Cardiac muscle cell (in vitro differentiated cells and primary cell): ENCODE data around the gene ATP2B1. TPM values are rescaled to one million over a fixed set of nuclear protein-coding genes. Genes with fewer than 3 reads are reported as not detected.

Experiments
- DNase-seq, 2 donors: peaks; one replicate each; pipeline versions ENCODE4 v3.0.0 to v3.0.0-alpha.2; 2010 to 2017; ENCODE audit warnings: low read depth in 1 of 2, low spot score in 1 of 2
- H3K27ac ChIP-seq: fragments of 200-600 bp; sonication (generic); 2 replicates; pipeline ENCODE4 v1.5.1; 2016
- H3K27me3 ChIP-seq: fragments of 200-600 bp; sonication (generic); 2 replicates; pipeline ENCODE4 v1.6.0; 2016; ENCODE audit warnings: control low read depth
- H3K36me3 ChIP-seq: fragments of 200-600 bp; sonication (generic); 2 replicates; pipeline ENCODE4 v1.5.1; 2016; ENCODE audit warnings: control low read depth
- H3K4me1 ChIP-seq: fragments of 200-600 bp; sonication (generic); 2 replicates; pipeline ENCODE4 v1.8.1; 2017; ENCODE audit warnings: low read depth, mild to moderate bottlenecking, mixed run types
- H3K4me3 ChIP-seq: fragments of 200-600 bp; sonication (generic); 2 replicates; pipeline ENCODE4 v1.5.1; 2016; ENCODE audit warnings: mild to moderate bottlenecking
- H3K9me3 ChIP-seq: fragments of 200-600 bp; sonication (generic); 2 replicates; pipeline ENCODE4 v1.5.1; 2017; ENCODE audit warnings: low read depth, mild to moderate bottlenecking, control low read depth
- polyA plus RNA-seq: library from polyadenylated mRNA; unstranded; fragments of >200 nt; fragmentation: Nextera tagmentation; extraction: Ambion mirVana; gene quantifications from 2 replicates; pipeline ENCODE4 v1.2.1, GENCODE V29; 2016
- total RNA-seq: library from RNA; depleted of rRNA; stranded (reverse); fragments of >200 nt; gene quantifications from 2 replicates; pipeline ENCODE4 v1.2.3, GENCODE V29; 2016
- TF ChIP-seq, protein P1 (sequence below): IDR thresholded peaks from 2 replicates; pipeline ENCODE4 v1.5.1; 2012; ENCODE audit warnings: low read depth, mild to moderate bottlenecking, low read length

The ATP2B1 gene
- total and polyA plus RNA-seq, 2 experiments from 2014 or later: 29.0 to 41.5 TPM

DNA sequence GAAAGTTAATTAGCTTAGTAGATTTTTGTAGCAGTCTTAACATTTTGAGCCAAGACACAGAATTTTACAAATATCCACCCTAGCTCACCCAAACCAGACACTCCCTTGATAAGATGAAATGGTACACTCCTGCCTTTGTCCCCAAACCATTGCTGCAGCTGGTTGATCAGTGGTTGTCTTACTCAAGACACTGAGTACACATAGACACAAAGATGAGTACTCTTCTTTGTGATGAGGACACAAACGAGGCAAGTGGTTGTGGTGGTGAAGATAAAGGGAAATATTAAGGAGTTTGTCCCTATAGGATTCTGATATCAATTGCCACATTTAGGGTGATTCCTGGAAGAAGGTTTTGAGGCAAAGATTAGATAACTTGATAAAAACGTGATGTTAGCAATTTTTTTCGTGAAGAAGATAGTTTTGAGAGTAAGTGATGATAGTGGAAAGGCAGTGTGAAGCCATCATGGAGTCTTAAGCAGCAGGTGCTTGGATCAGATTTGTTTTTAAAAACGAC, 21.4 kb upstream of the ATP2B1 start:
- no peak overlapping the region for H3K4me3 ChIP-seq
- H3K36me3 ChIP-seq: no peaks in the 10 kb centered on the region
- TF ChIP-seq, protein P1, sequence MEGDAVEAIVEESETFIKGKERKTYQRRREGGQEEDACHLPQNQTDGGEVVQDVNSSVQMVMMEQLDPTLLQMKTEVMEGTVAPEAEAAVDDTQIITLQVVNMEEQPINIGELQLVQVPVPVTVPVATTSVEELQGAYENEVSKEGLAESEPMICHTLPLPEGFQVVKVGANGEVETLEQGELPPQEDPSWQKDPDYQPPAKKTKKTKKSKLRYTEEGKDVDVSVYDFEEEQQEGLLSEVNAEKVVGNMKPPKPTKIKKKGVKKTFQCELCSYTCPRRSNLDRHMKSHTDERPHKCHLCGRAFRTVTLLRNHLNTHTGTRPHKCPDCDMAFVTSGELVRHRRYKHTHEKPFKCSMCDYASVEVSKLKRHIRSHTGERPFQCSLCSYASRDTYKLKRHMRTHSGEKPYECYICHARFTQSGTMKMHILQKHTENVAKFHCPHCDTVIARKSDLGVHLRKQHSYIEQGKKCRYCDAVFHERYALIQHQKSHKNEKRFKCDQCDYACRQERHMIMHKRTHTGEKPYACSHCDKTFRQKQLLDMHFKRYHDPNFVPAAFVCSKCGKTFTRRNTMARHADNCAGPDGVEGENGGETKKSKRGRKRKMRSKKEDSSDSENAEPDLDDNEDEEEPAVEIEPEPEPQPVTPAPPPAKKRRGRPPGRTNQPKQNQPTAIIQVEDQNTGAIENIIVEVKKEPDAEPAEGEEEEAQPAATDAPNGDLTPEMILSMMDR: no peak
- H3K4me1 ChIP-seq: no peaks in the 10 kb centered on the region
- no peak overlapping the region for H3K27ac ChIP-seq
- no peaks in the 10 kb centered on the region for H3K27me3 ChIP-seq
- no peaks in the 10 kb centered on the region for H3K9me3 ChIP-seq
- no peak for DNase-seq

DNA sequence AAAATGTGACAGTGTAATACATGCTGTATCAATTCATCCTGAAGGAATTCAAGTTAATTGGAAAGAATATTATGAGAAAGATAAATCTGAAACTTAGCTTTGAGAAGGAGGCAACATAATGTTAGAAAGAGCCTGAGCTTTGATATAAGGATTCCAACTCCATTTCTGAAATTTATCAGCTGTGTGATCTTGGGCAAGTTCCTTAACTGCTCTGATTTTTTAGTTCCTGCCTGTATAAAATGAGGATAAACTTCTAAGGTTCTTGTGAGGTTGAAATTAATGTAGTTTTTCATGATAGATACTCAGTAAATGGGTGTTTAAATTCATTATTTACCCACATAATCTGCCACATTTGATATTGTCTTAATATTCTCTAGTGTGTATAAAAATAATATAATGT, 14.6 kb upstream of the ATP2B1 start:
- H3K4me3 ChIP-seq: no peak overlapping the region
- no peaks in the 10 kb centered on the region for H3K9me3 ChIP-seq
- TF ChIP-seq, protein P1: no peak
- H3K27me3 ChIP-seq: no peaks in the 10 kb centered on the region
- no peaks in the 10 kb centered on the region for H3K4me1 ChIP-seq
- H3K27ac ChIP-seq: no peak overlapping the region
- no peak for DNase-seq
- no peaks in the 10 kb centered on the region for H3K36me3 ChIP-seq

DNA sequence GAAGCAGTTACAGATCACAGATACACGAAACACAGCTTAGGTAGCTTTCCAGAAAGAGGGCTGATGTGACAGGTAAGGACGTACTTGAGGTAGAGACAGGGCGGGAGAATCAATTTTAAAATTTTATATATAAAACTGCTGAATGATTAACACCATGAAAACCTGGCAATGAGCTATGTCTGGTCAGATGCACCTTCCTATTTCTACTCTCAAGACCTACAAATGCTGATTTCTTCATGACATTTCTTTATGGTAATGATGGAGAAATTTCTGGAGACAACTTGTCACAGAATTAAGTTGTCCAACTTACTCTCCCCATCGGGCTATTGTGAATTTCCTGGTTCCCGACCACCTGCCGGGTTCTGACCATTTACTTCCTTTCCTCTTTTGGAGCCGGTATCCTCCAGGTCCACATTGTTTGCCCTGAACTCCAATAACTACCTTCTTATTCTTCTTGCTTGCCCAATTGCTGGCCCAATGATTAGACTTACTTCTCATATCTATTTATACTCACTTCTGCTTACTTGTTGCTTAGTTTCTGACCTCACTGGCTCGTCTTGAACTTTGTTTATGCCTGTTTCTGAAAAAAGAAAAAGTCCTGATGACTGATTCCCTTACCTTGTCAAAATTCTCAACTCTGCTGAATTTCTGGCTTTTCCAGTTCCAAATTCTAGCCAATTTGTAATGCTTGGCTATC, 12.8 kb upstream of the ATP2B1 start:
- Histone ChIP-seq H3K27ac (no peak overlapping the region), H3K36me3 (no peaks in the 10 kb centered on the region), H3K4me3 (no peak overlapping the region), H3K27me3 (no peaks in the 10 kb centered on the region), H3K9me3 (no peaks in the 10 kb centered on the region), H3K4me1 (no peaks in the 10 kb centered on the region)
- DNase-seq: no peak
- TF ChIP-seq, protein P1: no peak

DNA sequence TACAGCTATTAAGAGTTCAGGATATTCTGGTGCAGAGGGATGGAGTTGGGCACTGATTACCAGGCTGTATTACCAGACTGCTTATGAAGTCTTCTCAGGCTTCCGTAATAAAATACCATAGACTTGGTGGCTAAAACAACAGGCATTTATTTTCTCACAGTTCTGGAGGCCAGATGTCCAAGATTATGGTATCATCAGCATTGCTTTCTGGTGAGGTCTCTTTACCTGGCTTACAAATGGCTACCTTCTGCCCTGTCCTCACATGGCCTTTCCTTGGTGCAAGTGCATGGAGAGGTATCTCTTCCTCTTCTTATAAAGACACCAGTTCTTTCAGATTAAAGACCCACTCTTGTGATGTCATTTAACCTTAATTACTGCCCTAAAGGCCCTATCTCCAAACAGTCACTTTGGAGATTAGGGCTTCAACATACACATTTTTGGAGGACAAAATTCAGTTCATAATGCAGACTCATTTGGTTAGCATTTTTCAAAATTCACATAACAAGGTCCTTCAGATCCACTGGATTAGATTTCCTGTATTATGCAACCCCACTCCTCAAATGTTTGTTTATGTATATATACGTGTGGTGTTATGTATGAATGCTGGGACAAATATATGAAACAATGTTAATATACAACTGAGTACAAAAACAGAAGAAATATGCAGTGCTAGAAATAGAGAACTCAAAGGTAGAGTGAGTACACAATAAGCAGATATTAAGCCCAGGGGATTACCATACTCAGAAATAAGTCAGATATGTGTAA, 9.3 kb upstream of the ATP2B1 start:
- no peaks in the 10 kb centered on the region for H3K36me3 ChIP-seq
- TF ChIP-seq, protein P1: no peak
- no peaks in the 10 kb centered on the region for H3K9me3 ChIP-seq

DNA sequence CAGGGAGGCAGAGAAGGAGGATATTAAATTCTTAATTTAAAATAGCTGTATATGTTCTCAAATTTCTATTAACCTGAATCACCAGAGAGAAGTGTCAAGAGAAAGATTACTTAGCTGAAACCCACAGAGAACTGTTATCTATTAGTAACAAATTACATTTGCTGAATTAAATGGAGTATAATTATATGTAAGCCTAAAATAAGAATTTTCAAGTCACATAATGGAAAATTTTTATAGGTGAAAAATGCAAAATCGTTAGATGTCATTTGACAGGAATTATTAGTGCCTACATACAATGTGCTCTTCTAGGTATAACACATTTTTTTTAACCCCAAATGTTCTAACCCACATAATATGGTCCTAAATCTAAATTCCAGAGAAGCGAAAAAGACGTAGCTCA, 4.1 kb upstream of the ATP2B1 start:
- Histone ChIP-seq H3K27me3 (no peaks in the 10 kb centered on the region), H3K36me3 (no peaks in the 10 kb centered on the region), H3K4me1 (no peaks in the 10 kb centered on the region), H3K27ac (no peak overlapping the region), H3K4me3 (no peak overlapping the region), H3K9me3 (no peaks in the 10 kb centered on the region)
- DNase-seq: no peak
- TF ChIP-seq, protein P1: no peak

More for the DNA sequence above, 9.3 kb upstream of the ATP2B1 start:
- DNase-seq: no peak
- Histone ChIP-seq H3K4me1 (no peaks in the 10 kb centered on the region), H3K27ac (no peak overlapping the region), H3K27me3 (no peaks in the 10 kb centered on the region), H3K4me3 (no peak overlapping the region)
